Gastrocnemius medialis (tissue), 4 donors: ENCODE measurements around the gene RARRES1. TPM values are rescaled to one million over a fixed set of nuclear protein-coding genes. Genes with fewer than 3 reads are reported as not detected.
"Not testable (repeated sequence)": the region's sequence is repeated elsewhere in the genome, so short reads cannot be mapped to it uniquely, and the experiment has no call there.

Experiments used
- ATAC-seq, 2 donors: fragments of 150-250 bp; one replicate each; pipeline ENCODE4 v1.9.1; 2016
- DNase-seq, 2 donors: peaks; one replicate each; pipeline ENCODE4 v3.0.0-alpha.2; 2019
- H3K27ac ChIP-seq, 4 donors: fragments of 200-600 bp; sonication (generic); 1 replicate in 1 of 4; 2 replicates in 3 of 4; pipeline ENCODE4 v1.5.1; 2016 to 2018; ENCODE audit warnings: mild to moderate bottlenecking in 2 of 4, moderate library complexity in 1 of 4
- H3K27me3 ChIP-seq, 3 donors: fragments of 200-600 bp; sonication (generic) in 2 of 3; 1 replicate in 1 of 3; 2 replicates in 2 of 3; pipeline versions ENCODE4 v1.5.1 to v1.6.0; 2016 to 2019; ENCODE audit warnings: mild to moderate bottlenecking in 1 of 3, moderate library complexity in 1 of 3
- H3K36me3 ChIP-seq, 2 donors: fragments of 200-600 bp; sonication (generic) in 1 of 2; one replicate each; pipeline ENCODE4 v1.5.1; 2017 to 2018
- H3K4me1 ChIP-seq, 2 donors: fragments of 200-600 bp; sonication (generic) in 1 of 2; one replicate each; pipeline ENCODE4 v1.5.1; 2016 to 2017; ENCODE audit warnings: mild to moderate bottlenecking in 2 of 2
- H3K4me3 ChIP-seq, 4 donors: fragments of 200-600 bp; sonication (generic) in 3 of 4; 1 replicate in 1 of 4; 2 replicates in 3 of 4; pipeline ENCODE4 v1.5.1; 2016 to 2019; ENCODE audit warnings: mild to moderate bottlenecking in 2 of 4
- H3K9me3 ChIP-seq, 3 donors: fragments of 200-600 bp; sonication (generic) in 2 of 3; 1 replicate in 1 of 3; 2 replicates in 2 of 3; pipeline ENCODE4 v1.5.1; 2016 to 2019
- POLR2A ChIP-seq, 2 donors: fragments of 450-650 bp; IDR thresholded peaks; one replicate each; pipeline ENCODE4 v1.6.1; 2017; ENCODE audit warnings: antibody characterized with exemption in 2 of 2, mild to moderate bottlenecking in 2 of 2, moderate library complexity in 2 of 2
- in situ Hi-C, 4 donors: fragments of 200-750 bp; cut with MboI; loops; one replicate each; pipeline versions ENCODE4 v1.15.0 to v1.8.0; 2017; ENCODE audit warnings: low sequenced_read_pairs in 4 of 4
- intact Hi-C: fragments of 100-400 bp; cut with DNase I; formaldehyde crosslinking; loops from one replicate; pipeline ENCODE4 v1.15.1; 2023; ENCODE audit warnings: low total_unique reads
- total RNA-seq, 4 donors: library from RNA; depleted of rRNA; stranded (reverse); fragments of >200 nt; gene quantifications; one replicate each; pipeline versions ENCODE4 v1.1.0 to v1.2.3, GENCODE V29; 2016
- TF ChIP-seq, protein P1 (sequence below), 5 experiments: fragments of 450-650 bp in 3 of 5; fragments of 200-600 bp in 2 of 5; sonication (generic) in 2 of 5; IDR thresholded peaks in 4 of 5; conservative IDR thresholded peaks in 1 of 5; 1 replicate in 4 of 5; 2 replicates in 1 of 5; pipeline ENCODE4 v1.5.1; 2016 to 2019; ENCODE audit warnings: antibody characterized with exemption in 5 of 5, mild to moderate bottlenecking in 3 of 5, moderate library complexity in 3 of 5

RARRES1 gene
- total RNA-seq, 4 donors from 2014 or later: 1.4 to 27.6 (median 4.4) TPM

DNA sequence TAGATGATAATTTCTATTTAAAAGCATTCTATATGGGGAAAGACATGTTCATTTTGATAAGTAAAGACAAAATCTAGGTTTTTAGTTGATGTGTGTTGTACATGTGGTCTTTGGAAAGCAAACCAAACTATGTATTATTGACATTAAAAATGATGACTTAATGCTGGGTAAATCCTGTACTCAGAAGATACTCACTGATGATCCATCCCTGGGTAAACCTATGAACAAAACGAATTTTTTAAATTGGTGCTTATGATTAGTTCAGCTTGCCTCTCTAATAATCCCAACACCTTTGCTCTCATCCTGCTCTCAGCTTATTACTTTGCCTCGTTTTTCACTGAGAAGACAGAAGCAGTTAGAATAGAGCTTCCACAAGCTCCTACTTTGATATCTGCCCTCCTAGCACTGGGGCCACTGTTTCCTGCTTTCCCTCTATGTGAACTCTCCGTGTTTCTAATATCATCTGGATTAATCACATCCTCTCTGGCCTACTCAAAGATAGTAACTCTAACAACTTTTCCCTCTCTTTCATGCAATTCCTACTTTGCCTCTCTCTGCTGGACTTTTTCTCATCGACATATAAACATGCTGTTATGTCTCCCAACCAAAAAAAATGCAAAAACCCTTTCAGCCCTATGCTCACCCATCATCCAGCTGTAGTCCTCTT lies 29.3 kb downstream of the RARRES1 start:
- ATAC-seq: no peak
- no peak for DNase-seq
- Histone ChIP-seq H3K4me3 (no peak overlapping the region), H3K36me3 (no peaks in the 10 kb centered on the region), H3K9me3 (no peaks in the 10 kb centered on the region), H3K27ac (no peak overlapping the region), H3K27me3 (no peaks in the 10 kb centered on the region), H3K4me1 (no peaks in the 10 kb centered on the region)
- intact Hi-C loops: no loop called here
- TF ChIP-seq POLR2A (IDR thresholded peaks at IDR 0.05): no peak
- TF ChIP-seq, protein P1, sequence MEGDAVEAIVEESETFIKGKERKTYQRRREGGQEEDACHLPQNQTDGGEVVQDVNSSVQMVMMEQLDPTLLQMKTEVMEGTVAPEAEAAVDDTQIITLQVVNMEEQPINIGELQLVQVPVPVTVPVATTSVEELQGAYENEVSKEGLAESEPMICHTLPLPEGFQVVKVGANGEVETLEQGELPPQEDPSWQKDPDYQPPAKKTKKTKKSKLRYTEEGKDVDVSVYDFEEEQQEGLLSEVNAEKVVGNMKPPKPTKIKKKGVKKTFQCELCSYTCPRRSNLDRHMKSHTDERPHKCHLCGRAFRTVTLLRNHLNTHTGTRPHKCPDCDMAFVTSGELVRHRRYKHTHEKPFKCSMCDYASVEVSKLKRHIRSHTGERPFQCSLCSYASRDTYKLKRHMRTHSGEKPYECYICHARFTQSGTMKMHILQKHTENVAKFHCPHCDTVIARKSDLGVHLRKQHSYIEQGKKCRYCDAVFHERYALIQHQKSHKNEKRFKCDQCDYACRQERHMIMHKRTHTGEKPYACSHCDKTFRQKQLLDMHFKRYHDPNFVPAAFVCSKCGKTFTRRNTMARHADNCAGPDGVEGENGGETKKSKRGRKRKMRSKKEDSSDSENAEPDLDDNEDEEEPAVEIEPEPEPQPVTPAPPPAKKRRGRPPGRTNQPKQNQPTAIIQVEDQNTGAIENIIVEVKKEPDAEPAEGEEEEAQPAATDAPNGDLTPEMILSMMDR (IDR thresholded peaks at IDR 0.05 in 4 of 5, conservative IDR thresholded peaks at IDR 0.05 in 1 of 5): no peak
- in situ Hi-C loops: no loop called here

DNA sequence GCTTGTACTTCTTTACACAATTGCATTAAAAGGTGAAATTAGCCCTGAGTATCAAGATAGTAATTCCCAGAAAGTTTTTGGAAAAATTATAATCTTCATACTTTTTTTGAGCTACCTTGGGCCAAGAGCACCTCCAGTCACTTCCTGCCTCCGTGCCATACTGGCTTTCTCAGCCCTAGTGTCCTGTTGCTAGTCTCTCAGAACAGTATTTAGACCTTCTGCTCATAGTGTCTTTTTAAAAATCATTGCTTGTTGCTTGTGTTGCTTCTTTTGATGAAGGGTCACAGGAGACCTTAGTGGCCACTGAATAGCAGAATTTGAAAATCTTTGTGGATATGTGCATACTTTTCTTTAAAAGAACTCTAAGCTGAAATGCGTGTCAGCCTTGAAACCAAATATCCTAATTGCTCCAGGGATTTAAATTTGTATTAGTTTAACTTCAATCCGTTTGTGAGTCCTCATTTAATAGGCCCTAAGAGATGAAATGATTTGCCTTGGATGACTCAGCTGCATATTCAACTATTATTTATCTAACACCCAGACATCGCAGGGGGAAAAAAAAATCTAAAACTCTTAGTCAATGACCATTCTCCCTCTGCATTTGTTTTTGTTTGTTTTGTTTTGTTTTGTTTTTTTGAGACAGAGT lies 30.7 kb downstream of the RARRES1 start:
- H3K4me1 ChIP-seq: no peaks in the 10 kb centered on the region
- DNase-seq (no peak), ATAC-seq (no peak)
- no peak overlapping the region for H3K27ac ChIP-seq
- no peaks in the 10 kb centered on the region for H3K36me3 ChIP-seq
- no peak overlapping the region for H3K4me3 ChIP-seq
- H3K9me3 ChIP-seq: no peaks in the 10 kb centered on the region
- TF ChIP-seq, protein P1 (IDR thresholded peaks at IDR 0.05 in 4 of 5, conservative IDR thresholded peaks at IDR 0.05 in 1 of 5): no peak
- TF ChIP-seq POLR2A (IDR thresholded peaks at IDR 0.05): no peak
- in situ Hi-C loops (no loop called here), intact Hi-C loops (no loop called here)
- no peaks in the 10 kb centered on the region for H3K27me3 ChIP-seq

DNA sequence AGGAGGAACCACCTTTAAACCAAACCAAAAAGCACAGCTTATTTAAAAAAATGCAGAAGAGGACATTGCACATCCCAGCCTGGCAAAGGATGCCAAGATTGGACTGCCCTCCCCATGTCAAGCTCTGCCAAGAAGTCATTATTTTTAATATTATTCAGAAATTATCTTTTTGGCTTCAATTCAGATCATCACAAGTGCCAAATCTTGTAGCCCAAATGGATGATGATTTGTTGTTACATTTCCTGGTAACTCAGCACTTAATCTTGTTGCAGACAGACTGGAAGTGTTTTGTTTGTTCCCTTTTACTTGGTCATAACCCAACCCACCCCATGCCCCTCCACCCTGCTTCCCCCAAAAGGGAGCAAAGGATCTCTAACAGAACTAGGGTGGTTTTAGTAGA lies 31.7 kb downstream of the RARRES1 start:
- DNase-seq: no peak
- H3K27ac ChIP-seq: no peak overlapping the region
- no peaks in the 10 kb centered on the region for H3K9me3 ChIP-seq
- in situ Hi-C loops: no loop called here
- intact Hi-C loops: no loop called here
- no peak for ATAC-seq
- TF ChIP-seq POLR2A (IDR thresholded peaks at IDR 0.05): no peak
- TF ChIP-seq, protein P1 (IDR thresholded peaks at IDR 0.05 in 4 of 5, conservative IDR thresholded peaks at IDR 0.05 in 1 of 5): no peak
- H3K4me3 ChIP-seq: no peak overlapping the region
- H3K27me3 ChIP-seq: no peaks in the 10 kb centered on the region
- H3K36me3 ChIP-seq: no peaks in the 10 kb centered on the region
- no peaks in the 10 kb centered on the region for H3K4me1 ChIP-seq

DNA sequence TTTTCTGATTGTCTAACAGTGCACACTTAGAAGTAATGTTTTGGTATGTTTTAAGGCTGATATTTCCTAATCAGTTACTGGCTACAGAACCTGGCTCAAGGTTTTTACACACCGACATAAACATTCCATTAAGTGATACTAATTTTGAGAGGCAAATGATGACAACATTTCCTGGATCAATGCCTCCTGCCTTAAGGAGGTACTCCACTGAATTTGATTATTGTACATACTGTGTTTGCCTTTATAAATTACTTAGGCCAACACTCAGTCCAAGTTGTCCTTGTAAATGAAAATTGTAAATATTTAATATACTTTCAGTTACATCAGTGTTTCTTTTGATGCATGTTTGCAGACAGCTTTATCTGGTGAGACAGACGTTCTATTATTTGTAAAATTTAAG lies 35.6 kb downstream of the RARRES1 start:
- no peak for ATAC-seq

DNA sequence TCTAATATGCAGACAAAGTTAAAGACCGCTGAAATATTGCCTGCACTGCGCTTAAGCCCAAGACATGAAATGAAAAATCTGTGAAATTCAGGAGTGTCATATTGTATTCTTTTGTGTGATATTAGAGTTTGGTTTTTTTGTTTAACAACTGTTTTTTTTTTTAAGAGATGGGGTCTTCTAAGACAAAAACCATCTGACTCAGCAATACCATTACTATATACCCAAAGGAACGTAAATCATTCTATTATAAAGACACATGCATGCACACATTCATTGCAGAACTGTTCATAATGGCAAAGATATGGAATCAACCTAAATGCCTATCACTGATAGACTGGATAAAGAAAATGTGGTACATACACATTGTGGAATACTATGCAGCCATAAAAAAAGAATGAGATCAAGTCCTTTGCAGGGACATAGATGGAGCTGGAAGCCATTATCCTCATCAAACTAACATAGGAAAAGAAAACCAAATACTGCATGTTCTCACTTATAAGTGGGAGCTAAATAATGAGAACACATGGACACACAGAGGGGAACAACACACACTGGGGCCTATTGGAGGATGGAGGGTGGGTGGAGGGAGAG lies 38.3 kb downstream of the RARRES1 start:
- H3K27me3 ChIP-seq, DNase-seq, H3K4me1 ChIP-seq, H3K27ac ChIP-seq, in situ Hi-C loops, ATAC-seq, H3K9me3 ChIP-seq, intact Hi-C loops, H3K4me3 ChIP-seq: not testable (repeated sequence)
- H3K36me3 ChIP-seq: peaks cover 0 to 24% of the 10 kb centered on the region in 2 donors

More for the DNA sequence above, 35.6 kb downstream of the RARRES1 start:
- intact Hi-C loops (no loop called here), in situ Hi-C loops (no loop called here)
- Histone ChIP-seq H3K4me1 (no peaks in the 10 kb centered on the region), H3K27me3 (no peaks in the 10 kb centered on the region), H3K27ac (no peak overlapping the region), H3K9me3 (no peaks in the 10 kb centered on the region), H3K36me3 (peaks cover 0 to 9% of the 10 kb centered on the region in 2 donors), H3K4me3 (no peak overlapping the region)
- TF ChIP-seq, protein P1 (IDR thresholded peaks at IDR 0.05 in 4 of 5, conservative IDR thresholded peaks at IDR 0.05 in 1 of 5): no peak
- TF ChIP-seq POLR2A (IDR thresholded peaks at IDR 0.05): no peak
- no peak for DNase-seq
